ENCODE measurements around the gene SMIM3. TPM values are rescaled to one million over a fixed set of nuclear protein-coding genes. Genes with fewer than 3 reads are reported as not detected.

SMIM3 gene
- total and polyA plus RNA-seq, 2 of the 13 experiments (the other 11 are each of a cell fraction or from before 2014, with no cell fraction given) = 11.6 to 96.7 TPM

DNA sequence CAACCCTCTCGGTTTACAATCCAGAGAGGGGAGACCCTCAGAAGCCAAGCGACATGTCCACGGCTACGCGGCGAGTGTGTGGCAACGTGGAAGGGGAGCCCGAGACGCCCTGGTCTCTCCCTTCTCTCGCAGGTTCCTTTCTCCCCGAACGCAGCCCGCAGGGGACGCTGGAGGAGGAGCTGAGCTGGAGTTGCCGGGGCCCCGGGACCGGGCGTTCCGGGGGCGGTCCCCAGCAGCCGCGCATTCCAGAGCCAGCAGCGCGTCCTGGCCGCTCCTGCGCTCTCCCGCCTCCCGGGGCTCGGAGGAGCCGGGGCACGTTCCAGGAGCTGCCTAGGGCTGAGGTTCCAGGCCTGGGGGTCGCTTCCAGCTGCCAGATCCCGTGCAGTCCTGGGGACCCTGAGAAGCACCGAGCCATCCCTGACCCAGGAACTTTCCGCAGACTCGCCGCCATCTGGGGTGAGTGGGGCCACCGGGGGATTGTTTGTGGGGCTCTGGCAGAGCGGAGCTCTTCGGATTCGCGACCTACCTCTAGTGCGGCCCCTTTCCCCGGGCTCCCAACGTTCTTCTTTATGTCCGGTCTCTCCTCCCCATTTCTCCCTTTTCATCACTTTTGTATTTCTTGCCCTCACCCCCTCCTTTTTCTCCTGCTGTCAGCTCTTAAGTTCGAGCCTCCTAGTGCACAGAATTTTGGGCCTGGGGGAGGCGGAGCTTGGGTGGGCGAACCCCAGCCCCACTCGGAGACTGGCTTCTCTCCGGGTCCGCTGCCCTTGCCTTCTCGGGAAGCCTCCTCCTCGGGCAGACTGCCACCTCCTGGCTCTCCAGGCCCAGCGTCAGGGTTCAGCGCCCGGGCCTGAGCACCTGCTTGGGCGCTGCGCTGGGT lies at the start of gene SMIM3 (continued):
- TF ChIP-seq ZFY (CRISPR knock-in tag; IDR thresholded peaks at IDR 0.05) (peak; percentile 67), ZNF331 (CRISPR knock-in tag; IDR thresholded peaks at IDR 0.05) (peak; percentile 30; the same call in 1 of the 2 replicates), HNRNPLL (IDR thresholded peaks at IDR 0.05; ENCODE audit: low read depth, low read length, poor library complexity, severe bottlenecking) (peak; percentile 79), KDM5B (CRISPR knock-in tag; IDR thresholded peaks at IDR 0.05; ENCODE audit: borderline replicate concordance) (peak; percentile 65; the same call in 1 of the 2 replicates), ZKSCAN8 (CRISPR knock-in tag; IDR thresholded peaks at IDR 0.05; ENCODE audit: borderline replicate concordance) (no peak), PHF21A (CRISPR knock-in tag; IDR thresholded peaks at IDR 0.05) (peak; percentile 51; the same call in 1 of the 2 replicates), ZNF251 (CRISPR knock-in tag; IDR thresholded peaks at IDR 0.05) (no peak), TEAD3 (CRISPR knock-in tag; optimal IDR thresholded peaks at IDR 0.05; ENCODE audit: borderline replicate concordance) (peak; percentile 92), RXRA (CRISPR knock-in tag; IDR thresholded peaks at IDR 0.05) (peak; percentile 33; the same call in 1 of the 2 replicates), CBX2 (IDR thresholded peaks at IDR 0.05; ENCODE audit: low read depth, low read length) (no peak), CBX2 (CRISPR knock-in tag; IDR thresholded peaks at IDR 0.05; ENCODE audit: low read depth) (no peak), KLF9 (CRISPR knock-in tag; IDR thresholded peaks at IDR 0.05; ENCODE audit: low read depth) (0 out of 2 replicates have a peak, but pooled peaks have one; percentile 19), ZNF878 (CRISPR knock-in tag; IDR thresholded peaks at IDR 0.05) (0 out of 2 replicates have a peak, but pooled peaks have one; percentile 17), FOXO1 (CRISPR knock-in tag; IDR thresholded peaks at IDR 0.05) (peak; percentile 8; the same call in 1 of the 2 replicates), ZMAT3 (CRISPR knock-in tag; conservative IDR thresholded peaks at IDR 0.05) (peak; percentile 32; the same call in 1 of the 2 replicates), HOXA5 (CRISPR knock-in tag; IDR thresholded peaks at IDR 0.05) (0 out of 2 replicates have a peak, but pooled peaks have one; percentile 18), ZNF350 (CRISPR knock-in tag; IDR thresholded peaks at IDR 0.05; ENCODE audit: borderline replicate concordance, low read depth) (peak; percentile 51; the same call in 1 of the 2 replicates)
- TF ChIP-seq, protein P1, sequence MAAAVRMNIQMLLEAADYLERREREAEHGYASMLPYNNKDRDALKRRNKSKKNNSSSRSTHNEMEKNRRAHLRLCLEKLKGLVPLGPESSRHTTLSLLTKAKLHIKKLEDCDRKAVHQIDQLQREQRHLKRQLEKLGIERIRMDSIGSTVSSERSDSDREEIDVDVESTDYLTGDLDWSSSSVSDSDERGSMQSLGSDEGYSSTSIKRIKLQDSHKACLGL (CRISPR knock-in tag; IDR thresholded peaks at IDR 0.05) = peak; percentile 85
- TF ChIP-seq, protein P2, sequence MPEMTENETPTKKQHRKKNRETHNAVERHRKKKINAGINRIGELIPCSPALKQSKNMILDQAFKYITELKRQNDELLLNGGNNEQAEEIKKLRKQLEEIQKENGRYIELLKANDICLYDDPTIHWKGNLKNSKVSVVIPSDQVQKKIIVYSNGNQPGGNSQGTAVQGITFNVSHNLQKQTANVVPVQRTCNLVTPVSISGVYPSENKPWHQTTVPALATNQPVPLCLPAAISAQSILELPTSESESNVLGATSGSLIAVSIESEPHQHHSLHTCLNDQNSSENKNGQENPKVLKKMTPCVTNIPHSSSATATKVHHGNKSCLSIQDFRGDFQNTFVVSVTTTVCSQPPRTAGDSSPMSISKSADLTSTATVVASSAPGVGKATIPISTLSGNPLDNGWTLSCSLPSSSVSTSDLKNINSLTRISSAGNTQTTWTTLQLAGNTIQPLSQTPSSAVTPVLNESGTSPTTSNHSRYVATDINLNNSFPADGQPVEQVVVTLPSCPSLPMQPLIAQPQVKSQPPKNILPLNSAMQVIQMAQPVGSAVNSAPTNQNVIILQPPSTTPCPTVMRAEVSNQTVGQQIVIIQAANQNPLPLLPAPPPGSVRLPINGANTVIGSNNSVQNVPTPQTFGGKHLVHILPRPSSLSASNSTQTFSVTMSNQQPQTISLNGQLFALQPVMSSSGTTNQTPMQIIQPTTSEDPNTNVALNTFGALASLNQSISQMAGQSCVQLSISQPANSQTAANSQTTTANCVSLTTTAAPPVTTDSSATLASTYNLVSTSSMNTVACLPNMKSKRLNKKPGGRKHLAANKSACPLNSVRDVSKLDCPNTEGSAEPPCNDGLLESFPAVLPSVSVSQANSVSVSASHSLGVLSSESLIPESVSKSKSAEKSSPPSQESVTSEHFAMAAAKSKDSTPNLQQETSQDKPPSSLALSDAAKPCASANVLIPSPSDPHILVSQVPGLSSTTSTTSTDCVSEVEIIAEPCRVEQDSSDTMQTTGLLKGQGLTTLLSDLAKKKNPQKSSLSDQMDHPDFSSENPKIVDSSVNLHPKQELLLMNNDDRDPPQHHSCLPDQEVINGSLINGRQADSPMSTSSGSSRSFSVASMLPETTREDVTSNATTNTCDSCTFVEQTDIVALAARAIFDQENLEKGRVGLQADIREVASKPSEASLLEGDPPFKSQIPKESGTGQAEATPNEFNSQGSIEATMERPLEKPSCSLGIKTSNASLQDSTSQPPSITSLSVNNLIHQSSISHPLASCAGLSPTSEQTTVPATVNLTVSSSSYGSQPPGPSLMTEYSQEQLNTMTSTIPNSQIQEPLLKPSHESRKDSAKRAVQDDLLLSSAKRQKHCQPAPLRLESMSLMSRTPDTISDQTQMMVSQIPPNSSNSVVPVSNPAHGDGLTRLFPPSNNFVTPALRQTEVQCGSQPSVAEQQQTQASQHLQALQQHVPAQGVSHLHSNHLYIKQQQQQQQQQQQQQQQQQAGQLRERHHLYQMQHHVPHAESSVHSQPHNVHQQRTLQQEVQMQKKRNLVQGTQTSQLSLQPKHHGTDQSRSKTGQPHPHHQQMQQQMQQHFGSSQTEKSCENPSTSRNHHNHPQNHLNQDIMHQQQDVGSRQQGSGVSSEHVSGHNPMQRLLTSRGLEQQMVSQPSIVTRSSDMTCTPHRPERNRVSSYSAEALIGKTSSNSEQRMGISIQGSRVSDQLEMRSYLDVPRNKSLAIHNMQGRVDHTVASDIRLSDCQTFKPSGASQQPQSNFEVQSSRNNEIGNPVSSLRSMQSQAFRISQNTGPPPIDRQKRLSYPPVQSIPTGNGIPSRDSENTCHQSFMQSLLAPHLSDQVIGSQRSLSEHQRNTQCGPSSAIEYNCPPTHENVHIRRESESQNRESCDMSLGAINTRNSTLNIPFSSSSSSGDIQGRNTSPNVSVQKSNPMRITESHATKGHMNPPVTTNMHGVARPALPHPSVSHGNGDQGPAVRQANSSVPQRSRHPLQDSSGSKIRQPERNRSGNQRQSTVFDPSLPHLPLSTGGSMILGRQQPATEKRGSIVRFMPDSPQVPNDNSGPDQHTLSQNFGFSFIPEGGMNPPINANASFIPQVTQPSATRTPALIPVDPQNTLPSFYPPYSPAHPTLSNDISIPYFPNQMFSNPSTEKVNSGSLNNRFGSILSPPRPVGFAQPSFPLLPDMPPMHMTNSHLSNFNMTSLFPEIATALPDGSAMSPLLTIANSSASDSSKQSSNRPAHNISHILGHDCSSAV (CRISPR knock-in tag; IDR thresholded peaks at IDR 0.05; ENCODE audit: borderline replicate concordance) = peak; percentile 47; the same call in 1 of the 2 replicates
- TF ChIP-seq, protein P3, sequence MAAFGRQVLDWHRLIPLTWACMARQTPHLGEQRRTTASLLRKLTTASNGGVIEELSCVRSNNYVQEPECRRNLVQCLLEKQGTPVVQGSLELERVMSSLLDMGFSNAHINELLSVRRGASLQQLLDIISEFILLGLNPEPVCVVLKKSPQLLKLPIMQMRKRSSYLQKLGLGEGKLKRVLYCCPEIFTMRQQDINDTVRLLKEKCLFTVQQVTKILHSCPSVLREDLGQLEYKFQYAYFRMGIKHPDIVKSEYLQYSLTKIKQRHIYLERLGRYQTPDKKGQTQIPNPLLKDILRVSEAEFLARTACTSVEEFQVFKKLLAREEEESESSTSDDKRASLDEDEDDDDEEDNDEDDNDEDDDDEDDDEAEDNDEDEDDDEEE (CRISPR knock-in tag; IDR thresholded peaks at IDR 0.05) = 0 out of 2 replicates have a peak, but pooled peaks have one; percentile 39

All from HepG2 (cell line).